Measurements from ENCODE around the gene QSER1.

Gene QSER1

GRCh38 chr11:32947978-32948377, 55.4 kb downstream of the QSER1 start:
- no peak for TF ChIP-seq GATA2 (IDR thresholded peaks at IDR 0.05; ENCODE audit: low read depth, low read length)
- TF ChIP-seq GATA3 (IDR thresholded peaks at IDR 0.05; ENCODE audit: low read depth, low read length), result no peak

- TF ChIP-seq GATA3 (IDR thresholded peaks at IDR 0.05; ENCODE audit: low read depth, low read length), result no peak
- TF ChIP-seq GATA2 (IDR thresholded peaks at IDR 0.05; ENCODE audit: low read depth, low read length), result no peak
Measured at GRCh38 chr11:32949739-32950138, 57.1 kb downstream of the QSER1 start.

GRCh38 chr11:32952421-32952820, 59.8 kb downstream of the QSER1 start:
- TF ChIP-seq GATA2 (IDR thresholded peaks at IDR 0.05; ENCODE audit: low read depth, low read length) (no peak), GATA3 (IDR thresholded peaks at IDR 0.05; ENCODE audit: low read depth, low read length) (no peak)

GRCh38 chr11:32953700-32954099, 61.1 kb downstream of the QSER1 start:
- no peak for TF ChIP-seq GATA3 (IDR thresholded peaks at IDR 0.05; ENCODE audit: low read depth, low read length)
- TF ChIP-seq GATA2 (IDR thresholded peaks at IDR 0.05; ENCODE audit: low read depth, low read length), result no peak

GRCh38 chr11:32960553-32961164, 68.0 kb downstream of the QSER1 start:
- TF ChIP-seq GATA3 (IDR thresholded peaks at IDR 0.05; ENCODE audit: low read depth, low read length), result no peak
- no peak for TF ChIP-seq GATA2 (IDR thresholded peaks at IDR 0.05; ENCODE audit: low read depth, low read length)

GRCh38 chr11:32962016-32962415, 69.4 kb downstream of the QSER1 start:
- TF ChIP-seq GATA3 (IDR thresholded peaks at IDR 0.05; ENCODE audit: low read depth, low read length) (no peak), GATA2 (IDR thresholded peaks at IDR 0.05; ENCODE audit: low read depth, low read length) (no peak)

- TF ChIP-seq GATA2 (IDR thresholded peaks at IDR 0.05; ENCODE audit: low read depth, low read length) (no peak), GATA3 (IDR thresholded peaks at IDR 0.05; ENCODE audit: low read depth, low read length) (no peak)
Measured at GRCh38 chr11:32963721-32964120, 71.1 kb downstream of the QSER1 start.

- TF ChIP-seq GATA2 (IDR thresholded peaks at IDR 0.05; ENCODE audit: low read depth, low read length) (no peak), GATA3 (IDR thresholded peaks at IDR 0.05; ENCODE audit: low read depth, low read length) (no peak)
Measured at GRCh38 chr11:32968541-32968940, 75.9 kb downstream of the QSER1 start.

GRCh38 chr11:32972781-32973180, 80.2 kb downstream of the QSER1 start:
- no peak for TF ChIP-seq GATA3 (IDR thresholded peaks at IDR 0.05; ENCODE audit: low read depth, low read length)

- TF ChIP-seq GATA2 (IDR thresholded peaks at IDR 0.05; ENCODE audit: low read depth, low read length) (no peak), GATA3 (IDR thresholded peaks at IDR 0.05; ENCODE audit: low read depth, low read length) (no peak)
Measured at GRCh38 chr11:32982626-32983025, 90.0 kb downstream of the QSER1 start.

GRCh38 chr11:32983506-32983905, 90.9 kb downstream of the QSER1 start:
- no peak for TF ChIP-seq GATA3 (IDR thresholded peaks at IDR 0.05; ENCODE audit: low read depth, low read length)
- no peak for TF ChIP-seq GATA2 (IDR thresholded peaks at IDR 0.05; ENCODE audit: low read depth, low read length)

GRCh38 chr11:32985600-32985999, 93.0 kb downstream of the QSER1 start:
- no peak for TF ChIP-seq GATA2 (IDR thresholded peaks at IDR 0.05; ENCODE audit: low read depth, low read length)
- no peak for TF ChIP-seq GATA3 (IDR thresholded peaks at IDR 0.05; ENCODE audit: low read depth, low read length)

- TF ChIP-seq GATA2 (IDR thresholded peaks at IDR 0.05; ENCODE audit: low read depth, low read length) (no peak), GATA3 (IDR thresholded peaks at IDR 0.05; ENCODE audit: low read depth, low read length) (no peak)
Measured at GRCh38 chr11:32987851-32988250, 95.2 kb downstream of the QSER1 start.

GRCh38 chr11:32990481-32990880, 97.9 kb downstream of the QSER1 start:
- TF ChIP-seq GATA3 (IDR thresholded peaks at IDR 0.05; ENCODE audit: low read depth, low read length) (no peak), GATA2 (IDR thresholded peaks at IDR 0.05; ENCODE audit: low read depth, low read length) (no peak)

- TF ChIP-seq GATA2 (IDR thresholded peaks at IDR 0.05; ENCODE audit: low read depth, low read length) (no peak), GATA3 (IDR thresholded peaks at IDR 0.05; ENCODE audit: low read depth, low read length) (no peak)
Measured at GRCh38 chr11:32991427-32991826, 98.8 kb downstream of the QSER1 start.

GRCh38 chr11:32991898-32992297, 99.3 kb downstream of the QSER1 start:
- TF ChIP-seq GATA2 (IDR thresholded peaks at IDR 0.05; ENCODE audit: low read depth, low read length), result no peak
- TF ChIP-seq GATA3 (IDR thresholded peaks at IDR 0.05; ENCODE audit: low read depth, low read length), result no peak
